ENCODE data around the gene CEP57.
"Not testable (repeated sequence)": the region's sequence is repeated elsewhere in the genome, so short reads cannot be mapped to it uniquely, and the experiment has no call there.

DNA sequence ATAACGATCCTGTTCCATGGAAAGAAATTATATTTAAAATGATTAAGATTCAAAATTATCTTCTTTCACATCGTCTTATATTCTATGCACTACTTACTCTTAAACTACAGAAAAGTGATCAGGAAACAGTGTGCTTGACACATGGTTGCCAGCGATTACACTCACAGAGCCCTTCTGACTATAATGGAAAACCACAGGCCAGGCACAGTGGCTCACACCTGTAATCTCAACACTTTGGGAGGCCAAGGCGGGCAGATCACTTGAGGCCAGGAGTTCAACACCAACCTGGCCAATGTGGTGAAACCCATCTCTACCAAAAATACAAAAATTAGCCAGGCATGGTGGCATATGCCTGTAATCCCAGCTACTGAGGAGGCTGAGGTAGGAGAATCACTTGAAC is 69.7 kb downstream of the CEP57 start:
- TF ChIP-seq, protein P1, sequence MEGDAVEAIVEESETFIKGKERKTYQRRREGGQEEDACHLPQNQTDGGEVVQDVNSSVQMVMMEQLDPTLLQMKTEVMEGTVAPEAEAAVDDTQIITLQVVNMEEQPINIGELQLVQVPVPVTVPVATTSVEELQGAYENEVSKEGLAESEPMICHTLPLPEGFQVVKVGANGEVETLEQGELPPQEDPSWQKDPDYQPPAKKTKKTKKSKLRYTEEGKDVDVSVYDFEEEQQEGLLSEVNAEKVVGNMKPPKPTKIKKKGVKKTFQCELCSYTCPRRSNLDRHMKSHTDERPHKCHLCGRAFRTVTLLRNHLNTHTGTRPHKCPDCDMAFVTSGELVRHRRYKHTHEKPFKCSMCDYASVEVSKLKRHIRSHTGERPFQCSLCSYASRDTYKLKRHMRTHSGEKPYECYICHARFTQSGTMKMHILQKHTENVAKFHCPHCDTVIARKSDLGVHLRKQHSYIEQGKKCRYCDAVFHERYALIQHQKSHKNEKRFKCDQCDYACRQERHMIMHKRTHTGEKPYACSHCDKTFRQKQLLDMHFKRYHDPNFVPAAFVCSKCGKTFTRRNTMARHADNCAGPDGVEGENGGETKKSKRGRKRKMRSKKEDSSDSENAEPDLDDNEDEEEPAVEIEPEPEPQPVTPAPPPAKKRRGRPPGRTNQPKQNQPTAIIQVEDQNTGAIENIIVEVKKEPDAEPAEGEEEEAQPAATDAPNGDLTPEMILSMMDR (conservative IDR thresholded peaks at IDR 0.05): not testable (repeated sequence)
- TF ChIP-seq ZFX (IDR thresholded peaks at IDR 0.05): not testable (repeated sequence)
